NCI-H446 (cell line): ENCODE measurements around the gene ARID4A.
"Not testable (repeated sequence)": the region's sequence is repeated elsewhere in the genome, so short reads cannot be mapped to it uniquely, and the experiment has no call there.

ENCODE experiments used
- DNase-seq, 2 experiments: peaks; one replicate each; lab custom pipeline; 2025; lab: John Stamatoyannopoulos, UW

The ARID4A gene

GRCh38 chr14:58291646-58292045, 6.7 kb upstream of the ARID4A start:
- no peak for DNase-seq

GRCh38 chr14:58292187-58292586, 6.2 kb upstream of the ARID4A start:
- DNase-seq: no peak

GRCh38 chr14:58294201-58294600, 4.2 kb upstream of the ARID4A start:
- DNase-seq: no peak

GRCh38 chr14:58296726-58297125, 1.6 kb upstream of the ARID4A start:
- DNase-seq: no peak

GRCh38 chr14:58297412-58297761, 968 bp upstream of the ARID4A start:
- DNase-seq: no peak

GRCh38 chr14:58297762-58298476, 436 bp upstream of the ARID4A start:
- peak; percentile 98 to 99 for DNase-seq

GRCh38 chr14:58299401-58300330, 1.3 kb downstream of the ARID4A start:
- no peak for DNase-seq

- DNase-seq: no peak
These were observed 3.1 kb downstream of the ARID4A start for GRCh38 chr14:58301416-58301815.

- DNase-seq: no peak
These were observed 7.4 kb downstream of the ARID4A start for GRCh38 chr14:58305730-58306129.

- no peak for DNase-seq
These were observed 9.4 kb downstream of the ARID4A start for GRCh38 chr14:58307597-58308316.

- no peak for DNase-seq
These were observed 10.7 kb downstream of the ARID4A start for GRCh38 chr14:58309086-58309485.

- no peak for DNase-seq
These were observed 15.3 kb downstream of the ARID4A start for GRCh38 chr14:58313699-58314098.

- DNase-seq: no peak
These were observed 17.3 kb downstream of the ARID4A start for GRCh38 chr14:58315606-58316005.

GRCh38 chr14:58327019-58327418, 28.7 kb downstream of the ARID4A start:
- no peak for DNase-seq

GRCh38 chr14:58331111-58331510, 32.8 kb downstream of the ARID4A start:
- DNase-seq: peak; percentile 95 to 99

GRCh38 chr14:58332561-58332960, 34.2 kb downstream of the ARID4A start:
- no peak for DNase-seq

- DNase-seq: not testable (repeated sequence)
These were observed 41.3 kb downstream of the ARID4A start for GRCh38 chr14:58339666-58340065.

- DNase-seq: no peak
These were observed 42.9 kb downstream of the ARID4A start for GRCh38 chr14:58341152-58341748.

- DNase-seq: not testable (repeated sequence)
These were observed 45.2 kb downstream of the ARID4A start for GRCh38 chr14:58343535-58343934.

- DNase-seq: no peak
These were observed 55.4 kb downstream of the ARID4A start for GRCh38 chr14:58353516-58354299.

GRCh38 chr14:58354808-58355207, 56.5 kb downstream of the ARID4A start:
- no peak for DNase-seq
